CD4-positive, CD25-positive, alpha-beta regulatory T cell (primary cell): ENCODE measurements around the gene PDE4B. TPM values are rescaled to one million over a fixed set of nuclear protein-coding genes. Genes with fewer than 3 reads are reported as not detected.

Experiments used
- ATAC-seq, 2 donors: fragments of 150-1000 bp; cut with Tn5 transposase; one replicate each; pipeline ENCODE4 v1.10.0; 2021; ENCODE audit warnings: low read depth in 2 of 2, moderate number of reproducible peaks in 2 of 2, moderate library complexity in 1 of 2
- DNase-seq, 3 donors: peaks; one replicate each; pipeline versions ENCODE4 v3.0.0 to v3.0.0-alpha.2; 2012 to 2022; ENCODE audit warnings: mixed read lengths in 1 of 3
- H3K27ac ChIP-seq: one replicate; pipeline ENCODE4 v1.7.0; 2013; ENCODE audit warnings: mild to moderate bottlenecking, low read length; ENCODE audit not compliant: insufficient read depth, poor library complexity, severe bottlenecking
- H3K27me3 ChIP-seq: one replicate; pipeline ENCODE4 v1.7.0; 2013; ENCODE audit warnings: low read length; ENCODE audit not compliant: control insufficient read depth, insufficient read depth
- H3K36me3 ChIP-seq: one replicate; pipeline ENCODE4 v1.7.0; 2013; ENCODE audit warnings: mild to moderate bottlenecking, low read length, moderate library complexity; ENCODE audit not compliant: control insufficient read depth, insufficient read depth
- H3K4me1 ChIP-seq: 2 replicates; pipeline ENCODE4 v1.7.0; 2013; ENCODE audit warnings: mild to moderate bottlenecking, low read length; ENCODE audit not compliant: insufficient read depth, control insufficient read depth, poor library complexity, severe bottlenecking
- H3K4me3 ChIP-seq: one replicate; pipeline ENCODE4 v1.7.0; 2013; ENCODE audit warnings: low read depth, mild to moderate bottlenecking, low read length, moderate library complexity
- H3K9me3 ChIP-seq, 2 experiments: 1 replicate in 1 of 2; 2 replicates in 1 of 2; pipeline ENCODE4 v1.7.0; 2013; ENCODE audit warnings: low read length in 2 of 2, mild to moderate bottlenecking in 1 of 2, moderate library complexity in 1 of 2; ENCODE audit not compliant: control insufficient read depth in 2 of 2
- H3K27ac Mint-ChIP-seq, 3 donors: one replicate each; pipeline ENCODE4 v1.8.0; 2020 to 2022; ENCODE audit warnings: mild to moderate bottlenecking in 3 of 3, mixed read lengths in 3 of 3, moderate library complexity in 2 of 3
- H3K27me3 Mint-ChIP-seq: one replicate; pipeline ENCODE4 v1.8.0; 2022; ENCODE audit warnings: mild to moderate bottlenecking, mixed read lengths
- H3K36me3 Mint-ChIP-seq: one replicate; pipeline ENCODE4 v1.8.0; 2020; ENCODE audit warnings: mixed read lengths
- H3K4me1 Mint-ChIP-seq, 4 donors: one replicate each; pipeline ENCODE4 v1.8.0; 2020 to 2022; ENCODE audit warnings: mixed read lengths in 4 of 4, mild to moderate bottlenecking in 1 of 4
- H3K4me3 Mint-ChIP-seq, 4 donors: one replicate each; pipeline ENCODE4 v1.8.0; 2020 to 2022; ENCODE audit warnings: mild to moderate bottlenecking in 4 of 4, mixed read lengths in 4 of 4, moderate library complexity in 3 of 4
- H3K9me3 Mint-ChIP-seq, 7 donors: one replicate each; pipeline ENCODE4 v1.8.0; 2020 to 2022; ENCODE audit warnings: mixed read lengths in 7 of 7, mild to moderate bottlenecking in 3 of 7, moderate library complexity in 2 of 7
- polyA plus RNA-seq, 4 donors: library from polyadenylated mRNA; unstranded; fragments of 300-500 nt; fragmentation: Illumina TruSeq; gene quantifications; one replicate each; pipeline ENCODE4 v1.2.3, GENCODE V29; 2021
- total RNA-seq: library from RNA; stranded (reverse); gene quantifications from one replicate; pipeline ENCODE4 v1.2.3, GENCODE V29; 2022

Gene PDE4B
- total and polyA plus RNA-seq, 5 donors from 2014 or later = 63.9 to 200 (median 75.4) TPM

DNA sequence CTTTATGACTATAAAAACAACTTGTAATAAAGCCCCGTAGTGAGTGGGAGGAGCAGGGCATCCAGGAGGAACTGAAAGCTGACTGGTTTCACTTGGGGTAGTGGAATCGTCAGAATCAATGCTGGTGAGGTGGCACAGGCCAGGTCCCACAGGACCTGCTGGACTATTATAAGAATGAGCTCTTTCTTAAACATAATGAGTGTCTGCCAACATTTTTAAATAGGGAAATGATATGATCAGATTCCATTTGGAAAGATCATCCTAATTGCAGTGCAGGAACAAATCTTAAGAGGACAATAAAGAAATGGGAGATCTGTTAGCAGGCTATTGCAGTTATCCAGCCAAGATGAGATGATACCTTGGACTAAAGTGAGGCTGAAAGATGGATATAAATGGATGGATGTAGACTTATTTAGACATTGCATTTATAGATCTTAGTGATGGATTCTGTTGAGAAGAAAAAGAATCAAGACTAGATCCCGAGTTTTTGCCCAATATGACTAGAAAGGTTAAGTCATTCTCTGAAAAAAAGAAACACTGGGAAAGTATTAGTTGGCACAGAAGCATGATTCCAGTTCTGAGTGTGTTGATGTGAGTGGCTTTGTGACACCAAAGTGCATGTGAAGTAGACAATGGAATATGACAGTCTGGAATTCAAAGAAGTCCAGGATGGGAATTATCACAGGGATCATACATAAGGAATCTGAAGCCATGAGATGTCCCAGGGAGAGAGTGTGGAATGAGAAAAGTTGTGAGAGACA is 587.9 kb downstream of the PDE4B start:
- H3K4me3 Mint-ChIP-seq = peak overlapping the region; percentile 42 to 72 (median 60)
- H3K9me3 Mint-ChIP-seq = peaks cover 0 to 6% (median 3%) of the 10 kb centered on the region in 7 donors
- H3K9me3 ChIP-seq = peaks cover 0 to 8% of the 10 kb centered on the region in 2 experiments
- peak overlapping the region; percentile 16 for H3K27ac ChIP-seq
- H3K27ac Mint-ChIP-seq = peak overlapping the region; percentile 9 to 69 (median 39)
- peak in 1 of 3 donors; percentile 51 for DNase-seq
- H3K4me3 ChIP-seq = peak overlapping the region; percentile 63
- H3K36me3 Mint-ChIP-seq = no peaks in the 10 kb centered on the region
- H3K36me3 ChIP-seq = no peaks in the 10 kb centered on the region
- ATAC-seq = peak; percentile 43 to 68
- H3K27me3 Mint-ChIP-seq = peaks cover 4% of the 10 kb centered on the region
- H3K4me1 Mint-ChIP-seq = peaks cover 22 to 46% (median 39%) of the 10 kb centered on the region in 4 donors
- peaks cover 8% of the 10 kb centered on the region for H3K4me1 ChIP-seq
- no peaks in the 10 kb centered on the region for H3K27me3 ChIP-seq

DNA sequence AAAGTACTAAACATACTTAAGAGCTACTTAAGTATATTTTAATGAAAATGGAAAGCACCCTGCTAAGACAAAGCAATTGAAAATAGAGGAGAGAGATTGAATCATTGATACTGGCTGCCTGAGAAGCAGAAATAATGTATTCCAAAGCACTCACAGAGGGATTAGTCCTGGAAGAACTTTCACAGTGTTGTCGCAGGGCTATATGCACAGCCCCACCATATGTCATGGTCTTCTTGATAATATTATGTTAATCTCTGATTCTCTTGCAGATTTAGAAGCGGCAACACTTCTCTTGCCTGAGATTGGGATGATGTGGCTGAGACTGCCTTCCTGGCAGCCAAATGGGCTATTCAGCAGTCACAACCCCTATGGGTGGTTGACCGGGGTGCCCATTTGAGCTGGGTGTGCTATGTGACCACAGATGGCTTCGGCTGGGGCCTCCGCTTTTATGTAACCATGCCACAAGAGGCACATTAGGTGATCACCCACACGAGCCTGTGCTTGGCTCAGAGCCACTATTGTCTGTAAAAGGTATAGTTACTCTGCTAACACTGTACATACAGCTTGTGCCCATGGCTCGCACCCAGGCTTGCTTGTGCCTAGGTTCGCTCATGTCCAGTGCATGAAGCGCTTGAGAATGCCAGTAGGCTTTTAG is 589.1 kb downstream of the PDE4B start:
- Mint-ChIP-seq H3K4me1 (peaks cover 16 to 35% (median 30%) of the 10 kb centered on the region in 4 donors), H3K36me3 (no peaks in the 10 kb centered on the region), H3K9me3 (peaks cover 0 to 15% (median 3%) of the 10 kb centered on the region in 7 donors), H3K4me3 (peak overlapping the region in 2 of 4 donors; percentile 2 to 9), H3K27ac (peak overlapping the region; percentile 0 to 43 (median 14)), H3K27me3 (peaks cover 4% of the 10 kb centered on the region)
- no peak for DNase-seq
- Histone ChIP-seq H3K36me3 (no peaks in the 10 kb centered on the region), H3K27me3 (no peaks in the 10 kb centered on the region), H3K4me1 (peaks cover 5% of the 10 kb centered on the region), H3K27ac (no peak overlapping the region), H3K4me3 (peak overlapping the region; percentile 63), H3K9me3 (peaks cover 6 to 12% of the 10 kb centered on the region in 2 experiments)
- ATAC-seq = no peak

GRCh38 chr1:66383168-66383567 is 590.5 kb downstream of the PDE4B start:
- Histone ChIP-seq H3K27me3 (no peaks in the 10 kb centered on the region), H3K4me3 (no peak overlapping the region), H3K27ac (no peak overlapping the region), H3K9me3 (peaks cover 9 to 12% of the 10 kb centered on the region in 2 experiments), H3K4me1 (peaks cover 5% of the 10 kb centered on the region), H3K36me3 (no peaks in the 10 kb centered on the region)
- no peak overlapping the region for H3K4me3 Mint-ChIP-seq
- H3K4me1 Mint-ChIP-seq = peaks cover 17 to 33% (median 24%) of the 10 kb centered on the region in 4 donors
- H3K27ac Mint-ChIP-seq = peak overlapping the region in 1 of 3 donors; percentile 20
- no peaks in the 10 kb centered on the region for H3K36me3 Mint-ChIP-seq
- H3K9me3 Mint-ChIP-seq = peaks cover 0 to 17% (median 3%) of the 10 kb centered on the region in 7 donors
- ATAC-seq (no peak), DNase-seq (no peak)
- peaks cover 4% of the 10 kb centered on the region for H3K27me3 Mint-ChIP-seq

- ATAC-seq = no peak
- no peak overlapping the region for H3K4me3 ChIP-seq
- peaks cover 0 to 17% (median 3%) of the 10 kb centered on the region in 7 donors for H3K9me3 Mint-ChIP-seq
Measured at GRCh38 chr1:66383611-66384010, 590.9 kb downstream of the PDE4B start.

DNA sequence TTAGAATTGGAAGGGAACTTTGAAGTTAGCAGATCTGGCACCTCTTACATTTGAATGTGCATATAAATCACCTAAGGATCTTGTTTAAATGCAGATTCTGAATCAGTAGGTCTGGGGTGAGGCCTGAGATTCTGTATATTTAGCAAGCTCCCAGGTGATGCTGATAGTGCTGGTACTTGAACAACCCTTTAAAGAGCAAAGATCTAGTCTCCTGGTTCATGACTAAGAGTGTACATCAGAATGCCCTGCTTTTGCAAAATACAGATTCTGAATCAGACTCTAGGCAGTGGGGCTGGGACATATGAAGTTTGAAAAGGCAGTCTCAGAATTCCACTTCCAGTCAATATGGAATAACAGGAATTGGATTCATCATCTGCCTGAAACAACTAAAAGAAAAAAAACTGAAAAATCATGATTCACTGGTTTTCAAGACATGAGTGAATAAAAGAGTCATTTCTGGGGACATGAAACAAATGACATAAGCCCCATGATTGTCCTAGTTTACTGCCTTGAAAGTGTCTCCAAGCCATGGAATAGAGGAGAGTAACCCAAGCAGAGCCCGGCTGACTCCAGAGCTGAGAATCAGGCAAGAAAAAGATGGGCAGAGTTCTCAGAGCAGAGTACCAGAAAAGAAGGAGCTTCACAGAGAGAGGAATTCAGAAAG is 591.7 kb downstream of the PDE4B start:
- Histone ChIP-seq H3K4me3 (no peak overlapping the region), H3K27me3 (no peaks in the 10 kb centered on the region), H3K4me1 (peaks cover 5% of the 10 kb centered on the region), H3K27ac (no peak overlapping the region), H3K36me3 (no peaks in the 10 kb centered on the region), H3K9me3 (peaks cover 9 to 12% of the 10 kb centered on the region in 2 experiments)
- Mint-ChIP-seq H3K4me1 (peaks cover 19 to 30% (median 22%) of the 10 kb centered on the region in 4 donors), H3K9me3 (peaks cover 0 to 17% (median 3%) of the 10 kb centered on the region in 7 donors), H3K27me3 (peaks cover 4% of the 10 kb centered on the region), H3K36me3 (peaks cover under 1% of the 10 kb centered on the region), H3K4me3 (no peak overlapping the region), H3K27ac (no peak overlapping the region)
- ATAC-seq (no peak), DNase-seq (no peak)

More at GRCh38 chr1:66383611-66384010, 590.9 kb downstream of the PDE4B start:
- Histone ChIP-seq H3K9me3 (peaks cover 9 to 12% of the 10 kb centered on the region in 2 experiments), H3K27ac (no peak overlapping the region), H3K27me3 (no peaks in the 10 kb centered on the region), H3K36me3 (no peaks in the 10 kb centered on the region), H3K4me1 (peaks cover 5% of the 10 kb centered on the region)
- Mint-ChIP-seq H3K36me3 (no peaks in the 10 kb centered on the region), H3K4me3 (no peak overlapping the region), H3K4me1 (peaks cover 21 to 33% (median 24%) of the 10 kb centered on the region in 4 donors), H3K27me3 (peaks cover 4% of the 10 kb centered on the region), H3K27ac (peak overlapping the region in 1 of 3 donors; percentile 52)
- DNase-seq = no peak

- Mint-ChIP-seq H3K36me3 (peaks cover 4% of the 10 kb centered on the region), H3K4me1 (peaks cover 3 to 9% (median 6%) of the 10 kb centered on the region in 4 donors), H3K9me3 (peaks cover 2 to 18% (median 5%) of the 10 kb centered on the region in 7 donors), H3K27me3 (peaks cover 4% of the 10 kb centered on the region), H3K4me3 (no peak overlapping the region), H3K27ac (no peak overlapping the region)
- ATAC-seq = no peak
- Histone ChIP-seq H3K4me3 (no peak overlapping the region), H3K9me3 (peaks cover 9 to 12% of the 10 kb centered on the region in 2 experiments), H3K4me1 (peaks cover under 1% of the 10 kb centered on the region), H3K27ac (no peak overlapping the region), H3K27me3 (no peaks in the 10 kb centered on the region), H3K36me3 (no peaks in the 10 kb centered on the region)
- DNase-seq = no peak
Measured at GRCh38 chr1:66386712-66387111, 594.0 kb downstream of the PDE4B start.

DNA sequence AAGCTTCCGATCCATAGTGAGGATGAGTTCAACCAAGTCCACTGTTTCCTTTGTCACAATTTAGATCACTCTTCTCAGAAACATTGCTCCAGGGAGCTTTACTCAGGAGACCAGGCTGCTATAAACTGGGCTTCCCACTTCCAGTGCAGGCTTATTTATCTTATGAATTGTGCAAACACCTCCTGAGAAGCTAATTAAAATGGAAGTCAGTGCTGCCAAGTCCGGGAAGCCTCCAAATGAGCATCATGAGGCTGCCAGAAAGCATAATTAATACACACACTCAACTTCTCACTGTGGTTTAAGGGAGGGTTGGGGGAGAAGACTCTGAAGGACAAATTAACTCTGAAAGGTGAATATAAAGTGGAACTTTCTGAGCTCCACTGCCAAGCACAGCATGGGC is 596.2 kb downstream of the PDE4B start:
- no peak overlapping the region for H3K4me3 Mint-ChIP-seq
- Histone ChIP-seq H3K27me3 (no peaks in the 10 kb centered on the region), H3K36me3 (no peaks in the 10 kb centered on the region), H3K4me3 (no peak overlapping the region), H3K4me1 (no peaks in the 10 kb centered on the region), H3K9me3 (peaks cover 4 to 9% of the 10 kb centered on the region in 2 experiments), H3K27ac (no peak overlapping the region)
- H3K36me3 Mint-ChIP-seq = peaks cover 4% of the 10 kb centered on the region
- H3K9me3 Mint-ChIP-seq = peaks cover 2 to 18% (median 5%) of the 10 kb centered on the region in 7 donors
- ATAC-seq (no peak), DNase-seq (no peak)
- H3K27me3 Mint-ChIP-seq = peaks cover 4% of the 10 kb centered on the region
- peaks cover 0 to 5% (median 1%) of the 10 kb centered on the region in 4 donors for H3K4me1 Mint-ChIP-seq
- no peak overlapping the region for H3K27ac Mint-ChIP-seq
